Thyroid gland (tissue), 4 donors: ENCODE measurements around the gene DCLK2. TPM values are rescaled to one million over a fixed set of nuclear protein-coding genes. Genes with fewer than 3 reads are reported as not detected.

Source experiments
- DNase-seq, 2 donors: peaks; one replicate each; pipeline ENCODE4 v3.0.0-alpha.2; 2019
- H3K27ac ChIP-seq, 3 donors: fragments of 200-600 bp; sonication (generic); 1 replicate in 2 of 3; 2 replicates in 1 of 3; pipeline ENCODE4 v1.5.1; 2016 to 2019; ENCODE audit warnings: mild to moderate bottlenecking in 1 of 3, moderate library complexity in 1 of 3
- H3K27me3 ChIP-seq: fragments of 200-600 bp; sonication (generic); one replicate; pipeline ENCODE4 v1.5.1; 2019
- H3K36me3 ChIP-seq, 2 donors: fragments of 200-600 bp; sonication (generic); one replicate each; pipeline ENCODE4 v1.5.1; 2016 to 2019
- H3K4me1 ChIP-seq, 2 donors: fragments of 200-600 bp; sonication (generic); one replicate each; pipeline ENCODE4 v1.5.1; 2017 to 2019
- H3K4me3 ChIP-seq, 3 donors: fragments of 200-600 bp; sonication (generic); replicated peaks in 1 of 3; 1 replicate in 2 of 3; 2 replicates in 1 of 3; pipeline ENCODE4 v1.5.1; 2016; ENCODE audit warnings: mild to moderate bottlenecking in 1 of 3
- H3K9me3 ChIP-seq: fragments of 200-600 bp; sonication (generic); one replicate; pipeline ENCODE4 v1.5.1; 2017
- POLR2A ChIP-seq, 2 donors: fragments of 450-650 bp; IDR thresholded peaks; one replicate each; pipeline ENCODE4 v1.6.1; 2017; ENCODE audit warnings: antibody characterized with exemption in 2 of 2, mild to moderate bottlenecking in 2 of 2, moderate library complexity in 1 of 2
- WGBS, 2 donors: methylation state at CpG; one replicate each; pipeline ENCODE4 v1.1.5; 2017; 5-methylcytosine and 5-hydroxymethylcytosine counted together
- intact Hi-C: fragments of 100-400 bp; cut with DNase I; formaldehyde crosslinking; loops from one replicate; pipeline ENCODE4 v1.15.1; 2023
- total RNA-seq, 4 donors: library from RNA; depleted of rRNA; stranded (reverse); fragments of >200 nt; gene quantifications; one replicate each; pipeline ENCODE4 v1.2.3, GENCODE V29; 2016
- TF ChIP-seq, protein P1 (sequence below), 6 experiments: fragments of 200-600 bp in 3 of 6; fragments of 450-650 bp in 3 of 6; sonication (generic) in 3 of 6; IDR thresholded peaks; one replicate each; pipeline ENCODE4 v1.5.1; 2016 to 2019; ENCODE audit warnings: antibody characterized with exemption in 6 of 6, mild to moderate bottlenecking in 2 of 6, inconsistent platforms in 1 of 6, moderate library complexity in 1 of 6

Gene DCLK2
- total RNA-seq, 4 donors from 2014 or later, result 6.6 to 19.7 (median 12.3) TPM

DNA sequence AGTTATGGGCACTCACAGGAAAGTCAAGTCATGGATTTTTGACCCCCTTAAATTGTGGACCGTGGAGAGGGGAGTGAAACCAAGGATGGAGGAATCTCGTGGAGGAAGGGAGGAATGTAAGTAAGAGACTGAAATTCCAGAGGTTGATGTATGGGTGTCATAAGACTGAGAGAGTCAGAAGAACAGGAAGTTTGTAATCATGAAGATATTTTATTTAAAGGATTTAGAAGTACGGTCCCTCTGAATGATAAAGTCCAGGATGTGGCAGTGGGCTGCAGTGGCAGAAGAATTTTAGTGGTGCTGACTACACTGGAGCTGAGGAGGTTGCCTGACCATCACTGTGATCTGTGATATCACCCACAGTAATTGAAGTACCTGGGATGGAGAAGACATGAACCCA lies 57.8 kb downstream of the DCLK2 start:
- WGBS, 2 donors, result 86 to 91% methylated on average over 3 of the region's 3 CpGs
- no peak overlapping the region for H3K4me3 ChIP-seq
- H3K9me3 ChIP-seq, result no peaks in the 10 kb centered on the region
- H3K27ac ChIP-seq, result no peak overlapping the region
- DNase-seq, result no peak
- intact Hi-C loops, result no loop called here
- no peaks in the 10 kb centered on the region for H3K4me1 ChIP-seq
- no peak for TF ChIP-seq POLR2A (IDR thresholded peaks at IDR 0.05)
- TF ChIP-seq, protein P1, sequence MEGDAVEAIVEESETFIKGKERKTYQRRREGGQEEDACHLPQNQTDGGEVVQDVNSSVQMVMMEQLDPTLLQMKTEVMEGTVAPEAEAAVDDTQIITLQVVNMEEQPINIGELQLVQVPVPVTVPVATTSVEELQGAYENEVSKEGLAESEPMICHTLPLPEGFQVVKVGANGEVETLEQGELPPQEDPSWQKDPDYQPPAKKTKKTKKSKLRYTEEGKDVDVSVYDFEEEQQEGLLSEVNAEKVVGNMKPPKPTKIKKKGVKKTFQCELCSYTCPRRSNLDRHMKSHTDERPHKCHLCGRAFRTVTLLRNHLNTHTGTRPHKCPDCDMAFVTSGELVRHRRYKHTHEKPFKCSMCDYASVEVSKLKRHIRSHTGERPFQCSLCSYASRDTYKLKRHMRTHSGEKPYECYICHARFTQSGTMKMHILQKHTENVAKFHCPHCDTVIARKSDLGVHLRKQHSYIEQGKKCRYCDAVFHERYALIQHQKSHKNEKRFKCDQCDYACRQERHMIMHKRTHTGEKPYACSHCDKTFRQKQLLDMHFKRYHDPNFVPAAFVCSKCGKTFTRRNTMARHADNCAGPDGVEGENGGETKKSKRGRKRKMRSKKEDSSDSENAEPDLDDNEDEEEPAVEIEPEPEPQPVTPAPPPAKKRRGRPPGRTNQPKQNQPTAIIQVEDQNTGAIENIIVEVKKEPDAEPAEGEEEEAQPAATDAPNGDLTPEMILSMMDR (IDR thresholded peaks at IDR 0.05), result no peak
- no peaks in the 10 kb centered on the region for H3K36me3 ChIP-seq
- no peaks in the 10 kb centered on the region for H3K27me3 ChIP-seq

DNA sequence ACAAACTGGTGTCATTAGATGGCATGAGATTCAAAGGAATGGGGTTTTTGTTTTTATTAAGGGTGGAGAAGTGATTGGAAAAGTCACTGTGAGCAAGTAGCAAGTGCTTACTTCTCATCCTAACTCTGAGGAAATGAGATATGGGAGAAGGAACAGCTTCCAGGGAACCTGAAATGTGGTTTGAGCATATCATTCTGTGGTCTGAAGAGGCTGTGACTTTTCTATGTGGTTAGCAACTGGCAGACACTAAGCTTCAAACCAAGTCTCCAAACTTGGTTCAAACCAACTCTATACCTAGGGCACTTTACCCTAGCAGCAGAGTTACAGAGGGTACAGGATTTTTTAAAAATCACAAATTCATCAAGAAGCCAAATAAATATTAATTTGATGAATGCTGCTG lies 58.2 kb downstream of the DCLK2 start:
- no peaks in the 10 kb centered on the region for H3K27me3 ChIP-seq
- no peaks in the 10 kb centered on the region for H3K9me3 ChIP-seq
- no peaks in the 10 kb centered on the region for H3K4me1 ChIP-seq
- TF ChIP-seq POLR2A (IDR thresholded peaks at IDR 0.05), result no peak
- TF ChIP-seq, protein P1 (IDR thresholded peaks at IDR 0.05), result no peak
- H3K36me3 ChIP-seq, result no peaks in the 10 kb centered on the region
- DNase-seq, result no peak
- no peak overlapping the region for H3K27ac ChIP-seq
- no peak overlapping the region for H3K4me3 ChIP-seq
- intact Hi-C loops, result no loop called here

DNA sequence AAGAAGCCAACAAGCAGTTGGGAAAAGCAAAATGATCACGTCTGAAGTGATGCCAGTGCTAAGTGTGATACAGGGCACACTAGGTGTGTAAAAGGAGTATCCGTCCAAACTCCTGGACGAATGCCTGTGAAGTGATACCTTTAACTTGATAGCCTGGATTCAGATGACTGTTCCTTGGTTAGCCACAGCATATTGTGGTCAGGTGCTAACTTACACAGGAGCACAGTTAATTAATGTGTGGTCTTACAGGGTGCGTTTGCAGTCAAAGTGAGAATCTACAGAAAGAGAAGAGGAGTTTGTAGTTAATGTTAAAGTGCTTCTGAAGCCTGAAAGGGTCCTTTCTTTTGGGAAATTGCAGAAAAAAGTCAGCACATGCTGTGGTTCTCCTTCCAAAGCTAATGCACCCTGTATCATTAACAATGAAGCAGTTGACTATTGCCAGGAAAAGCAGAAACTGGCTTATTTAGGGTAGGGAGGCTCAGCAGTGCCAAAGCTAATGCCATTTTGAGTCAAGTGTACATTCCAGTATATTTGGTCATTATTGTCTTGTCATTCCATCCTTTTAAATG lies 61.1 kb downstream of the DCLK2 start:
- Histone ChIP-seq H3K27me3 (no peaks in the 10 kb centered on the region), H3K4me1 (no peaks in the 10 kb centered on the region), H3K36me3 (no peaks in the 10 kb centered on the region), H3K4me3 (no peak overlapping the region), H3K27ac (no peak overlapping the region), H3K9me3 (no peaks in the 10 kb centered on the region)
- no peak for TF ChIP-seq POLR2A (IDR thresholded peaks at IDR 0.05)
- TF ChIP-seq, protein P1 (IDR thresholded peaks at IDR 0.05), result no peak
- 90 to 93% methylated on average over 4 of the region's 4 CpGs for WGBS, 2 donors
- no peak for DNase-seq
- intact Hi-C loops, result no loop called here

DNA sequence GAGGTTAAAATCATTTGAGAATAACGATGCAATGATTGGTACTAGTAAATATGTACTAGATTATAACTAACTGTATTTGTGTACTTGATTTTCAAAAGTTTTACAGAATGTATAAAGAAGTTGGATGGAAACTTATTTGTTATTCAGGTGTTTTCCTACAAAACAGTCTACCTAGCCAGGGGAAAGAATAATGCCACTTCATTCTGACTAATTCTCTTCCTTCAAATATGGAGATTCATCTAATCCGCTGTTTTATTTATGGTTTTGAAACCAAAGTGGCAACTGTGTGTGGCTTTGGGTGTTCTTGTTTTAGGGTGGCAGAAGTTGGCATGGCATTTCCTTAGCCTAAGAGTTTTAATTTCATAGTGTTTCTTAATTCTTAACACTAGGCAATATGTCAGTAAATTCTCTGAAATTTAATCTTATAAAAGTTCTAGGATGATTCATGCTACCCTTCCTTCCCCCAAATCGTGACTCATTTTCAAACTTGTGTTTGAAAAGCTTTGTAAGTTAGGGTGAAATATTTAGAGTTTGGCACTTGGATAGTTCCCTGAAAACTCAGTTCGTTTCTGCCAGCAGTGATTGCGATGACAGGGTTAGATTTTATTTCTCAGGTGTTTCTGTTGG lies 62.6 kb downstream of the DCLK2 start:
- WGBS, 2 donors, result 65 to 72% methylated on average over 5 of the region's 5 CpGs
- Histone ChIP-seq H3K4me3 (no peak overlapping the region), H3K27me3 (no peaks in the 10 kb centered on the region), H3K9me3 (no peaks in the 10 kb centered on the region), H3K27ac (no peak overlapping the region), H3K36me3 (no peaks in the 10 kb centered on the region), H3K4me1 (no peaks in the 10 kb centered on the region)
- TF ChIP-seq, protein P1 (IDR thresholded peaks at IDR 0.05), result no peak
- no peak for TF ChIP-seq POLR2A (IDR thresholded peaks at IDR 0.05)
- no peak for DNase-seq
- intact Hi-C loops, result no loop called here

DNA sequence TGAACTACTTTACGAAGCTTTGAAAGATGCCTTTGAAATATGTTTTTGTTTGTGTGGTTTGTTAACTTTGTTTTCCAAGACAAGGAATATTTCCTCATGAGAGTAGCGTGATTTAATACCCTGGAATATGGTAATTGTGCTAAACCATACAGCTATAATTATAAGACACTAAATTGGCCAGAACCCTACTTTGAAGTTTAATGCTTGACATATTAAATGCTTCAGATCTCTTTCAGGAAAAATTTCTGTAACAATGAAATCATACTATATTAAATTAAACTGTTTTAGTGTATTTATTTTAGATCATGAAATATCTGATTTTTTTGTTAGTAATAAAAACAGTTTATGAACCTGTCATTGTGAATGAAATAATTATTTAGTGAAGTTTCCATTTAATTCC lies 63.5 kb downstream of the DCLK2 start:
- Histone ChIP-seq H3K36me3 (no peaks in the 10 kb centered on the region), H3K27me3 (no peaks in the 10 kb centered on the region), H3K27ac (no peak overlapping the region), H3K4me3 (no peak overlapping the region), H3K4me1 (no peaks in the 10 kb centered on the region), H3K9me3 (no peaks in the 10 kb centered on the region)
- DNase-seq, result no peak
- intact Hi-C loops, result no loop called here
- TF ChIP-seq POLR2A (IDR thresholded peaks at IDR 0.05), result no peak
- TF ChIP-seq, protein P1 (IDR thresholded peaks at IDR 0.05), result no peak
- WGBS, 2 donors, result 91 to 97% methylated on average over 2 of the region's 2 CpGs
